HG02840 (cell line): ENCODE data around the gene TMEM8B.
"Not testable (repeated sequence)": the region's sequence is repeated elsewhere in the genome, so short reads cannot be mapped to it uniquely, and the experiment has no call there.

ENCODE experiments used
- ATAC-seq: cut with Tn5 transposase; IDR thresholded peaks from one replicate; pipeline ENCODE4 v1.9.1; 2021; ENCODE audit warnings: mild to moderate bottlenecking, moderate library complexity, moderate number of reproducible peaks; ENCODE audit not compliant: unreplicated experiment, low FRiP score

The TMEM8B gene

GRCh38 chr9:35862328-35862727 lies 33.3 kb downstream of the TMEM8B start:
- no peak for ATAC-seq

GRCh38 chr9:35863583-35863982 lies 34.6 kb downstream of the TMEM8B start:
- no peak for ATAC-seq

GRCh38 chr9:35864695-35865255 lies 35.7 kb downstream of the TMEM8B start:
- ATAC-seq, result no peak

GRCh38 chr9:35867538-35867937 lies 38.5 kb downstream of the TMEM8B start:
- ATAC-seq, result no peak

GRCh38 chr9:35868933-35869332 lies 39.9 kb downstream of the TMEM8B start:
- no peak for ATAC-seq

- ATAC-seq, result no peak
Measured at GRCh38 chr9:35869621-35870216, 40.7 kb downstream of the TMEM8B start.

- ATAC-seq, result no peak
Measured at GRCh38 chr9:35870351-35870923, 41.4 kb downstream of the TMEM8B start, which contains the start of gene OR13J1. Gene OR13J1, minus strand, starts transcription at chr9:35870401. Its CDS starts 0 bp downstream, at chr9:35870401.

GRCh38 chr9:35871545-35871944 lies 42.5 kb downstream of the TMEM8B start:
- no peak for ATAC-seq

- no peak for ATAC-seq
Measured at GRCh38 chr9:35872505-35872904, 43.5 kb downstream of the TMEM8B start.

- no peak for ATAC-seq
Measured at GRCh38 chr9:35882263-35882848, 53.3 kb downstream of the TMEM8B start.

- no peak for ATAC-seq
Measured at GRCh38 chr9:35882996-35883395, 54.0 kb downstream of the TMEM8B start.

- not testable (repeated sequence) for ATAC-seq
Measured at GRCh38 chr9:35884908-35885307, 55.9 kb downstream of the TMEM8B start.

GRCh38 chr9:35891646-35892045 lies 62.6 kb downstream of the TMEM8B start:
- no peak for ATAC-seq

GRCh38 chr9:35892051-35892450 lies 63.0 kb downstream of the TMEM8B start:
- ATAC-seq, result no peak

GRCh38 chr9:35896570-35896969 lies 67.5 kb downstream of the TMEM8B start:
- ATAC-seq, result no peak

- not testable (repeated sequence) for ATAC-seq
Measured at GRCh38 chr9:35897376-35898099, 68.5 kb downstream of the TMEM8B start.

- no peak for ATAC-seq
Measured at GRCh38 chr9:35898337-35898736, 69.3 kb downstream of the TMEM8B start.

- ATAC-seq, result no peak
Measured at GRCh38 chr9:35899021-35899420, 70.0 kb downstream of the TMEM8B start.

- ATAC-seq, result no peak
Measured at GRCh38 chr9:35903049-35903448, 74.0 kb downstream of the TMEM8B start.

- no peak for ATAC-seq
Measured at GRCh38 chr9:35904338-35904737, 75.3 kb downstream of the TMEM8B start.
